T-helper 1 cell (primary cell): ENCODE results near the gene CHST4.
A peak's percentile ranks its signal among the peaks of the same experiment; 100 is the strongest.
"Not testable (repeated sequence)": the region's sequence is repeated elsewhere in the genome, so short reads cannot be mapped to it uniquely, and the experiment has no call there.

ENCODE experiments used
- DNase-seq, 5 donors: peaks; one replicate each; pipeline ENCODE4 v3.0.0-alpha.2; 2012 to 2020
- total RNA-seq, 4 donors: gene quantifications; one replicate each; lab custom pipeline; 2026; lab: John Stamatoyannopoulos, UW

Gene CHST4
- 0 to 0.15 (median 0) reads per million in 4 donors for total RNA-seq

DNA sequence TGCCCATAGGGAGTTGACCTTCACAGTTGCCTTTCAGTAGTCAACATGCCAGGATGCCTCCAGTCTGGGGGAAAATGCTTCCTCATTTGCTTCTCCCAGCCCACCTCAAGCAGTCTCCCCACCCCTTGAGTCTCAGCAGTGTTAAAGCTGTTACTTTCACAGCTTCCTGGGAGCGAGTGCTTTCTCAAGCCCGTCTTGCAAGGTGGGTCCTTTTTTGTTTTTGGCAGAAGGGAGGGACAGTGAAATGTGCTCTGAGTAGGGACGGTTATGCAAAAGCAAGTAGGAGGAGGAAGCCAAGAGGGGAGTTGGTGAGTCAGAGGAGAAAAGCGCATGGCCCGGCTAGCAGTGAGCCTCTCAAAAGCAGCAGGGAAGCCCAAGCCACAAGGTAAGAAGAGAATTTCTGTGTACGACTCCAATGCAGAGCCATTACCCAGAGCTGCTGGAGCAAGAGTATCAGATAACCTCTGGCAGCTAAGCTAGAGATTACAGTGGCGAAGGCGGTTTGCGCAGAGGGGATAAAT lies at the start of gene CHST4:
TSS of gene CHST4 (plus strand) at position 316 of the 521 bp plus-strand sequence. CDS start 10,252 bp downstream, outside the sequence.
- no peak for DNase-seq

GRCh38 chr16:71476457-71477124 lies 49.6 kb upstream of the CHST4 start:
- DNase-seq: no peak

DNA sequence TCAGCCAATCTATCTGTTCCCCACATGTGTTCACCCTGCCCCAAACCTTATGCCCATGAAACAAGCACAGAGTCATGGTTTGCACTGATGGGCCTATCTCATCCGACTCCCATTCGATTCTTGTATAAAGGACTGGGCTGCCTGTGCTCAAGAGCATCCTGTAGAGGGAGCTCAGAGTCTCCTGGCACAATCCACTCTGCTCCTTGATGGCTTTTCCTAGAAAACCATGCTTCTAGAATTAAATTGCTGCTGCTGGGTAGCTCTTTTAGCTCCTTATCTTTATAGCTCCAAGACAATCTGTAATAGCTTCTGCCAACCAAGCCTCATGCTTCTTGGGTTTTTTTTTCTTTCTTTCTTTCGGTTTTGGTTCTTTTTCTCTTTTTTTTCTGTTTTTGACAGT lies 46.8 kb upstream of the CHST4 start:
- no peak for DNase-seq

GRCh38 chr16:71480956-71481355 lies 45.3 kb upstream of the CHST4 start:
- no peak for DNase-seq

DNA sequence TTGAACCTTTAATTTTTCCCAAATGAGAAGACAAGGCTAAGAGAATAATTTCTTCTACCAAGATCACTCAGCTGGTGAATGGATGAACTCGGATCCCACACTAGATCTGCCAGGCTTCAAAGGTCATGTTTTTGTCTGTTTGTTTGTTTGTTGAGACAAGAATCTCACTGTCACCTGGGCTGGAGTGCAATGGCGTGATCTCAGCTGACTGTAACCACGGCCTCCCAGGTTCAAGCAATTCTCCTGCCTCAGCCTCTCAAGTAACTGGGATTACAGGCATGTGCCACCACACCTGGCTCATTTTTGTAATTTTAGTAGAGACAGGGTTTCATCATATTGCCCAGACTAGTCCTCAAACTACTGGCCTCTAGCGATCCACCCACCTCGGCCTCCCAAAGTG lies 43.7 kb upstream of the CHST4 start:
- no peak for DNase-seq

GRCh38 chr16:71484006-71484893 lies 42.0 kb upstream of the CHST4 start:
- DNase-seq: peak; percentile 53 to 88 (median 70)

- DNase-seq: no peak
These were observed 37.1 kb upstream of the CHST4 start, which contains the start of gene ZNF19 for GRCh38 chr16:71489122-71489521. Gene ZNF19, minus strand, starts transcription at chr16:71489324. Its CDS starts 7,210 bp downstream, at chr16:71482114.

GRCh38 chr16:71490361-71490760 lies 35.9 kb upstream of the CHST4 start:
- DNase-seq: no peak

DNA sequence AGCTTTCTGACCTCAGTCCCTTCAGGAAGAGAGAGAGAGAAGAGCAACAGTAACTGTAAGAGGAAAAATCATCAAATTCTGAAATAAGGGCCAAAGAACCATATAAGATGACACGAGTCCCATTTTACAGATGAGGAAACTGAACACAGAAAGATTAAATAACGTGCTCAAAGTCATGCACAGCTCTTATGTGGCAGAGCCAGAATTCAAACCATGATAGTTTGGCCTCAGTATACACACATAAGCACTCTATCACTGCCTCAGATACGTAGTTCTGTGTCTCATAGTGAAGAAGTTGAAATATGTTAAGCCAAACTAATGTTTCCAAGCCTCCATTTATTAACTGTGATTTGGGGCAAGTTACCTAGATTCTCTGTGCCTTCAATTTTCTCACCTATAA lies 35.2 kb upstream of the CHST4 start:
- no peak for DNase-seq

DNA sequence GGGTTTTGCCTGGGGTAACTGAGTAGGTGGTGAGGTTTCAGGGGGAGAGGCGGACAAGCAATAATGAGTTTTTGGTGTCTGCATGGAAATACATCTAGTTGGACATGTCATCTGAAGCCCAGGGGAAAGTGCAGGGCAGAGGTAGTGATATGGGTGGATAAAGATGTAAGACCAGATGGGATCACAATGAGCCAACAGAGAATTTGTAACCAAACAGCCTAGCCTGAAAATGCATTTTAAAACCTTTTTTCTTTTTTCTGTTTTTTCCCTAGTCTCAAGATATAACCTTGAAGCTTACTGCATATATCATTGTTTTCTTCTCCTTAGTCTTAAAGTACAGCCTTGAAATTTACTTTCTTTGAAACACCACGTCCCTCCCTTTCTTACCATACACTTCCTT lies 33.4 kb upstream of the CHST4 start:
- no peak for DNase-seq

DNA sequence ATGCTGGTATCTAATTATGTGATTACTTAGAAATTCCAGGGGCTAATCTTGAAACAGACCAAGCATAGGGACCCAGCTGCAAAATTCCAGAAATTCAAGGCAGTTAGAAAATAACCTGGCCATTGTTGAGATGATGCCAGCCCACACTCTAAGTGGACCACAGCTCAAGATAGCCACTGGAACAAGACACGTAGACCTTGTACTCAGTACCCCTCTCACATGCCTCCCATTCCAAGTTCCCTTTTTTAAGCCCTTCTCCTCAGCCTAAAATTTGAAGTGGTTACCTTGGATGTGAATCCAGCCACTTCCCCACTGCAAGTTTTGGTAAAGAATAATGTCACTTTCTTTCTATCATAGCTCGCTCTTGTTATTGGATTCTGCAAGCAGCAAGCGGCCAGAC lies 33.0 kb upstream of the CHST4 start:
- DNase-seq: no peak

GRCh38 chr16:71498031-71498430 lies 28.2 kb upstream of the CHST4 start:
- no peak for DNase-seq

- peak in 4 of 5 donors; percentile 24 to 45 (median 36) for DNase-seq
These were observed 26.4 kb upstream of the CHST4 start for GRCh38 chr16:71499775-71500364.

- DNase-seq: no peak
These were observed 25.3 kb upstream of the CHST4 start for GRCh38 chr16:71500964-71501363.

- no peak for DNase-seq
These were observed 24.7 kb upstream of the CHST4 start for GRCh38 chr16:71501547-71501946.

DNA sequence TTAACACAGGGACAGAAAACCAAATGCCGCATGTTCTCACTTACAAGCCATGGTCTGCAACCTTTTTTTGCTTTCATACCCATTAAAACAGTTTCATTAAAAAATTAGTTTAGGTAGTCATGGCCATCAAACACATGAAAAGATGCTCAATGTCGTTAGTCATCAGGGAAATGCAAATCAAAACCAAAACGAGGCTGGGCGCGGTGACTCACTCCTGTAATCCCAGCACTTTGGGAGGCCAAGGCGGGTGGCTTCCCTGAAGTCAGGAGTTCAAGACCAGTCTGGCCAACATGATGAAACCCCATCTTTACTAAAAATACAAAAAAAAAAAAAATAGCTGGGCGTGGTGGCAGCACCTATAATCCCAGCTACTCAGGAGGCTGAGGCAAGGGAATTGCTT lies 22.2 kb upstream of the CHST4 start:
- DNase-seq: not testable (repeated sequence)

- no peak for DNase-seq
These were observed 21.3 kb upstream of the CHST4 start for GRCh38 chr16:71504901-71505300.

DNA sequence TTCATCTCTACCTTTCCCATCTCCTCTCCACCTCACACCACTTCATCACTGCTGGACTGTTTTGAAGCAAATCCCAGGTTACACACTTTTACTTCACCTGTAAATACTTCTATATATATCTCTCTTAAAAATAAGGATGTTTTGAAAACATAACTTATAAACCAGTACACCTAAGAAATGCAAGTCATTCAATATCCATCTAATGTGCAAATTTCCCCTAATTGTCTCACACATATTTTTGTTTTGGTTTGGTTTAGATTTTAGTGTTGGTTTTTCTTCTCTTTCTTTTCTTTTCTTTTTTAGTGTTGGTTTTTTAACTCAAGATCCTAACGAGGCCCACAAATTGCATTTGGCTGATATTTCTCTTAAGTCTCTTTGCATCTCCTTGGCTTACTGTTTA lies 19.2 kb upstream of the CHST4 start:
- DNase-seq: no peak

- DNase-seq: no peak
These were observed 12.9 kb upstream of the CHST4 start for GRCh38 chr16:71513302-71513701.

DNA sequence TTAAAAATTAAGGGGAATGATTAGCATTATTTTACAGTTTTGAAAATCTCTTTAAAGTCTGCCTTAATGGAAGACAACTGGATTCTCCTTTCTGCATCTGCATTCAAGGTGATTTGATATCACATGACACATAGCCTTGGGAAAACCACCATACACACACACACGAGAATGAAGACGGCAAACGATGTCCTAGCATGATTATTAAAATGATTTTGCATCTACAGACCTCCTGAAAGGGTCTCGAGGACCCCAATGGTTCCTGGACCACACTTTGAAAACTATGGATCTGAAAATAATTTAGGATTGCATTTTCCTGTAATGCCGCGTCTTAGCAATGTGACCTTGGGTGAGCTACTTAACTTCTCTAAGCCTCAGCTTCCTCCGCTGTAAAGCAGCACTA lies 11.8 kb upstream of the CHST4 start:
- DNase-seq: no peak

DNA sequence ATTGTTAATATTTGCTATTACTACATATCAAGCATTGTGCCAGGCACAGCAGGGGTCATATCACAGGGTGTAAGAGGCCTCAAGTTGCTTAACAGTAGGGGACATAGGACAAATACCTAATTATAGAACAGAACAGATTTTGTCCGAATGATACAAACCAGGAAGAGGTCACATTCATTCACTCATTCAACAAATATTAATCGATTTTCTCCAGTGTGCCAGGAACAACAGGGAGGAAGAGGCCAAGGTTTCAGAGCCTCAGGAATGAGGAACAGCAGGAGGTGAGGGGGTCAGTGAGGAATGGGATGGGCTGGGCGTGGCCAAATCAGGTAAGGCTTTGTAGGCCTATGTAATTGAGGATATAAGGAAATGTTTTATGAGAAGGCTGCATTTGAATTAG lies 11.2 kb upstream of the CHST4 start:
- no peak for DNase-seq

- DNase-seq: no peak
These were observed 5.7 kb upstream of the CHST4 start for GRCh38 chr16:71520550-71520949.
